Adipose tissue (tissue), 3 donors: ENCODE data around the gene ALX4. TPM values are rescaled to one million over a fixed set of nuclear protein-coding genes. Genes with fewer than 3 reads are reported as not detected.

Experiments
- H3K27ac ChIP-seq: one replicate; pipeline ENCODE4 v1.5.1; 2013; ENCODE audit warnings: low read depth, low read length
- WGBS, 3 donors: extraction: QIAGEN DNeasy Blood & Tissue Kit; methylation state at CpG; one replicate each; pipeline ENCODE4 v1.1.7; 2013; 5-methylcytosine and 5-hydroxymethylcytosine counted together
- polyA plus RNA-seq, 3 donors: library from polyadenylated mRNA; stranded (reverse); fragments of 200-250 nt; gene quantifications; one replicate each; pipeline ENCODE4 v1.2.3, GENCODE V29; 2013
- donor health status: healthy with polysubstance abuse.
- donor health status: Bipolar disorder and iron deficiency.
- donor health status: healthy.

ALX4 gene
- polyA plus RNA-seq, 3 donors = 0.01 to 0.22 TPM; not detected in 1

- 67 to 80% (median 78%) methylated on average over 7 of the region's 7 CpGs for WGBS, 3 donors
- H3K27ac ChIP-seq = no peak overlapping the region
These were observed 3.1 kb downstream of the ALX4 start for GRCh38 chr11:44306918-44307244.

DNA sequence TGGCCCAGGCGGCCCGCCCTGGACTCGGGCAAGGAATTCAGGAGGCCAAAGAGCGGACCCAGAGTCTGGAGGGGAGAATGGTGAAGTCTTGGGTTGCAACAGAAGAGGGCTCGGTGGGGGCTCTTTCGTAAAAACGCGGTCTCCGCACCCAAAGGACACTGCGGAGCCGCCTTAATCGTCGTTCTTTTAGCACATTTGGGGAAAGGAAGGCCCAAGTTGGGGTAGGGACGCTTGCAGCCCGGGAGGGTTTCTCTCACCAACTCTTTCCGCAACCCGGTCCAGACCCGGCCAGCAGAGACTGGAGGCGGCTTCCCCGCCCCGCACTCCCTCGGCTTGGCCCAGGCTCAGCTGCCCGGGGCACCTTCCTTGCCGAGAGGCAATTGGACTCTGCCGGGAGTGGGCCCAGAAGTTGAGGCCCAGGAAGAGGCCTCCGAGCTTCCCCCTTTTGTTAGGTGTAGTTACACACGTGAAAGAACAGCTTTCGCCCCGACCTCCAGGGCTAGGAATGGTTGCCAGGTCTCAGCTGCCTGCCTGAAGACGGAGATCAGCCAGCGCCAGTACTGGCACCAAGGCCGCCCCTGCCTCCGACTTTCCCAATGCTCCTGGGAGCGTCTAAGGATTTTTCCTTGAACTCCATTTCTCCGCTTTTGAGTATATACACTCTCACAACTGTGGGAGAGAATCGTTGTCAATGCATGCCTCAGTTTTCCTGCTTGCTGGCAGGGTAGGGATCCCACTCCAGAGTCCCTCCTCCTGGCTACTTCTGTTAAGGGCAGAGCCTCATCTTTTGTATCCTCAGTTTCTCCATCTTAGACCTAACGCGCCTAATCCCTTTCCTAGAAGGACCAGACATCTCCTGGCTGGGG lies 3.7 kb downstream of the ALX4 start:
- 33 to 46% (median 36%) methylated on average over 38 of the region's 38 CpGs for WGBS, 3 donors
- no peak overlapping the region for H3K27ac ChIP-seq

GRCh38 chr11:44305470-44306051 lies 4.4 kb downstream of the ALX4 start:
- WGBS, 3 donors = 4 to 21% (median 12%) methylated on average over 35 to 41 of the region's 41 CpGs
- no peak overlapping the region for H3K27ac ChIP-seq

DNA sequence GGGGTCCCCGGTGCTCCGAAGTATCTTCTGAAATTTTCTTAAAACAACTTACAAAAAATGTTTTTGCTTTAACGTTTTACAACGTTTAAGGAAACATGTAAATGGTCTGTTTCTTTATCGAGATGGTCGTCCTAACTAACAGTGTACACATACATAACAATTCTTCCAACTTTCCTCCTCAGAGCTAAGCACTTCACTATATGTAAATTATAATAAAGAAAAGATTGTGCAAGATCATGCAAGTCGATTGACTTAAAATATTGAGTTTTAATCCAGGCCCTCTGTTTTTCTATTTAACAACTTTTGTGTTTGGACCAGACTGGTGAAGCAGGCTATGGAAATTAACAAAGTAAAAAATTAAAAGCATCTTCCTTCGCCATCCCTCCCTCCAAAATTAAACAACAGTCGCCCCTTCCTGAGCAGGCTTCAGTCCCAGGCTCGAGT lies 4.9 kb downstream of the ALX4 start:
- H3K27ac ChIP-seq = no peak overlapping the region
- WGBS, 3 donors = 12 to 24% (median 20%) methylated on average over 10 of the region's 10 CpGs

GRCh38 chr11:44304091-44305025 lies 5.6 kb downstream of the ALX4 start:
- no peak overlapping the region for H3K27ac ChIP-seq
- WGBS, 3 donors = 12 to 25% (median 15%) methylated on average over 70 to 71 of the region's 71 CpGs

GRCh38 chr11:44303401-44303938 lies 6.5 kb downstream of the ALX4 start:
- no peak overlapping the region for H3K27ac ChIP-seq
- 14 to 33% (median 31%) methylated on average over 28 of the region's 28 CpGs for WGBS, 3 donors

- WGBS, 3 donors = 75 to 78% (median 77%) methylated on average over 16 to 20 of the region's 20 CpGs
- no peak overlapping the region for H3K27ac ChIP-seq
These were observed 8.2 kb downstream of the ALX4 start for GRCh38 chr11:44301564-44302271.

DNA sequence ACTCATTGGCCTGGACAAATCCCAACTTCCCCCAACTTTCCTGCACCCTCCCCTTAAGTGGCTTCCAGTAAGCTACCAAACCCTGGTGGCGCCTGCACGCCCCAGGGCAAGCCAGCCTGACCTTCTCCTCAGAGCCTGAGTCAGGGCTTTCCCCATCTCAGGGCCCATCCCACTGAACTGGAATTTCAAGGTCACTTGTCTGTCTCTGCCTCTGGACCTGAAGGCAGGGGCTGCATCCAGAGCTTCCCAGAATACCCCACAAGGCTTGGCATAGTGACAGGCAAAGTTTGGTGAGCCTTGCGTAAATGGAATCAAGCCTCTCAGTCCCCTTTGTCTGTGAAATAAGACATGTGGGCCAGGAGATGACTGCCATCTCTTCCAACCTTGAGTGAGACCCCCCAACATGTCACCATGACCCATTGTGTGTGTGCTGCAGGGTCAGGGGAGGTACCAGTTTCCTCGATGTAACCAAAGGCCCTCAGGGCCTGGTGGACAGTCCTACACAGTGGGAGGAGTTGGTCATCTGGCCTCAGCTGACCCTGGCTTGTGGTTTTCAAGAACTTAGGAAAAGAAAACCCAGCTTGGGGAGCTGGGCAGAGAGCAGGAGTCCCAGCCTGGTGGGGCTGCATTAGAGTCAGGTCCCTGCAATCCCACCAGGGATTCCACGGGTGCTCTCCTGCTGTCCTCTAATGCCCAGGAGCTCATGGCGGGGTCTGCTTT lies 8.9 kb downstream of the ALX4 start:
- 72 to 85% (median 85%) methylated on average over 6 of the region's 6 CpGs for WGBS, 3 donors
- no peak overlapping the region for H3K27ac ChIP-seq

DNA sequence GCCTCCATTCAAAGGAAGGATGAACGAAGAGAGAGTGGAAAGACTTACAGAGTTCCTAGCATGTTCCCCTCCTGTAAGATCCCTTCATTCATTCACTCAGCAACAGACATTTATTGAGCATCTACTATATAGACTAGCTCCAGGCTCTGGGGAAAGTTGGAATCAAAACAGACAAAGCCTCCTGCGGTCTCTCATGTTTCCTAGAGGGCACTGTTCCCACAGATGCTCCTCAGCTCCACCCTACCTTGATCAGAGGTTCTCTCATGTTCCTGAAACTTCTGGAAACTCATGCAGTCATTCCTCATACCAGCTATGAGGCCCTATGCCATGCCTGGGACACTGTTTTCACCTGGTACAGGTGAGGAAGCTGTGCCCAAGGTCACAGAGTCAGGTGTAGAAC lies 11.1 kb downstream of the ALX4 start:
- WGBS, 3 donors = 55 to 90% (median 78%) methylated on average over 2 of the region's 2 CpGs
- H3K27ac ChIP-seq = no peak overlapping the region

- 51 to 88% (median 86%) methylated on average over 4 of the region's 4 CpGs for WGBS, 3 donors
- H3K27ac ChIP-seq = no peak overlapping the region
These were observed 19.7 kb downstream of the ALX4 start for GRCh38 chr11:44290208-44290607.

GRCh38 chr11:44288133-44288526 lies 21.8 kb downstream of the ALX4 start:
- WGBS, 3 donors = 77 to 92% (median 91%) methylated on average over 3 of the region's 3 CpGs
- no peak overlapping the region for H3K27ac ChIP-seq

- 80 to 88% (median 82%) methylated on average over 11 of the region's 11 CpGs for WGBS, 3 donors
- no peak overlapping the region for H3K27ac ChIP-seq
These were observed 23.0 kb downstream of the ALX4 start for GRCh38 chr11:44286911-44287310.

DNA sequence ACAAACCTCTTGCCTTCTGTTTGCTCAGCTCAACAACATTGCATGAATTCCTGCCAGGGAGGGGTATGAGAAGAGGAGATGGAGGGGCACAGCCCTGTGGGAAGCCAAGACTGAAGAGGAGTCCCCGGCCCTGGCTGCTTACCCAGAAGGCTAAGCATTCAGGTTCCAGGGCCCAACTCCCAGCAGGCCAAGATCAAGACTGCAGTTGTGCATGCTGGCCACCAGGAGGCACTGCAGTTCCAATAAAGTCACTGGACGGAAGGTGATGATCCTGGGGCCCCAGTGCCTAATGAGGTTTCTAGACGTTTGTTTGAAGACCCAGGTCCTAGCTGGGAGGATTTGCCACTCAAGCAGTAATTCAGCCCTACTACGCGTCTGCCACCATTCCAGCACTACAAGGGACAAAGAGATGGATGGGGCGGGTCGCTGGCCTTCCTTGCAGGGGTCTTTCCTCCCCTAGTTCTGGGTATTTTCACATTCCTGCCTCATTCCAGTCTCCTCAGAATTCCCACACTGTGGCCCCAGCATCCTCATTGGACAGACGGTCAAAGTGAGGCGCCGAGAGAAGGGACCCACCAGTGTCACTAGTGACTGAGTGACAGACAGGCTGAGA lies 23.6 kb downstream of the ALX4 start:
- 49 to 61% (median 57%) methylated on average over 10 of the region's 10 CpGs for WGBS, 3 donors

DNA sequence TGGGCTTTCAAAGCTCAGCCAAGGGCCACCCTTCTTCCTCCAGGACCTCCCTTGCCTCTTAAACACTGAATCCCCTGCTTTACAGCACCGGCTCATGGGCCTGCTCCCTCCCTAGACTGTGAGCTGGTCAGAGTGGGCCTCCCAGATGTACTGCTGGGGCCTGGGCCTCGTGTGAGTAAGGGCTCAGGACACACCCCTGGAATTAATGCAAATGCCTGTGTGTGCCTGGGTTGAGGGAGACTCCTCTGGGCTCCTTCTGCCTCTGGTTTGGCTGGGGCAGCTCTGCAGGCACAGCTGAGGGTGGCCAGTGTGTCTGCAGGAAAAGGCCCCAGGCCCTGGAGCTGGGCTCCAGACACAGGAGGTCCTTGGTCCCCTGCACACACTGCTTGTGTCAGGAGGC lies 24.2 kb downstream of the ALX4 start:
- no peak overlapping the region for H3K27ac ChIP-seq
- WGBS, 3 donors = 60 to 74% (median 61%) methylated on average over 2 of the region's 2 CpGs

More for the DNA sequence above, 23.6 kb downstream of the ALX4 start:
- H3K27ac ChIP-seq = no peak overlapping the region

DNA sequence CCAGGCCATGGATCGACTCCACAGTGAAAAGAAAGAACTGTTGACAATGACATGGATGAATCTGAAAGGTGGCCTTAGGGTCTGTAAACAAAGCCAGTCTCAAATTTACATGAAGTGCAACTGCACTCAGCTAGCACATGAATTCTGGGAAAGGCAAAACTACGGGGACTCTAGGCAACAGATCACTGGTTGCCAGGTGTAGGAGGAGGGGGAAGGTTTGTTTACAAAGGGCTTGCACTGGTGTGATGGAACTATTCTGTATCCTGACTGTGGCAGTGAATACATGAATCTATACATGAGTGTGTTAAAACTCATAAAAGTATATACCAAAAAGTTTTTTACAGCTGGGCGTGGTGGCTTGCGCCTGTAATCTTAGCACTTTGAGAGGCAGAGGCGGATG lies 27.3 kb downstream of the ALX4 start:
- no peak overlapping the region for H3K27ac ChIP-seq
- 81 to 92% (median 91%) methylated on average over 5 of the region's 5 CpGs for WGBS, 3 donors

GRCh38 chr11:44281151-44281550 lies 28.8 kb downstream of the ALX4 start:
- WGBS, 3 donors = 90 to 95% (median 94%) methylated on average over 9 of the region's 9 CpGs
- H3K27ac ChIP-seq = no peak overlapping the region

- WGBS, 3 donors = 84 to 94% (median 89%) methylated on average over 7 of the region's 7 CpGs
- H3K27ac ChIP-seq = no peak overlapping the region
These were observed 29.7 kb downstream of the ALX4 start for GRCh38 chr11:44280257-44280656.
